GM18502 (cell line): ENCODE data around the gene NGFR.
"Not testable (repeated sequence)": the region's sequence is repeated elsewhere in the genome, so short reads cannot be mapped to it uniquely, and the experiment has no call there.

Experiments used
- ATAC-seq: cut with Tn5 transposase; IDR thresholded peaks from one replicate; pipeline ENCODE4 v1.9.1; 2021; ENCODE audit warnings: mild to moderate bottlenecking; ENCODE audit not compliant: unreplicated experiment, poor library complexity

Gene NGFR

DNA sequence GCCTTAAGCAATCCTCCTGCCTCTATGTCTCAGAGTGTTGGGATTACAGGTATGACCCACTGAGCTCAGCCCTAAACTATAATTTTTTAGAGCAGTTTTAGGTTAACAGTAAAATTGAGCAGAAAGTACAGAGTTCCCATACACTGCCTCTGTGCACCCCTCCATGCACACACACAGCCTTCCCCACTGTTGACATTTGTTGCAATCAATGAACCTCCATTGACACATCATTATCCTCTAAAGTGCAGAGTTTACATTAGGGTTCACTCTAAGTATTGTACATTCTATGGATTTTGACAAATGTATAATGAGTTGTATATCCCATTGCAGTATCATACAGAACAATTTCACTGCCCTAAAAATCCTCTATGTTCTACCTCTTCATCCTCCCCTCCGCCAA, 35.0 kb downstream of the NGFR start:
- no peak for ATAC-seq

GRCh38 chr17:49543860-49544259, 48.8 kb downstream of the NGFR start:
- no peak for ATAC-seq

GRCh38 chr17:49545007-49545660, 50.0 kb downstream of the NGFR start:
- no peak for ATAC-seq

DNA sequence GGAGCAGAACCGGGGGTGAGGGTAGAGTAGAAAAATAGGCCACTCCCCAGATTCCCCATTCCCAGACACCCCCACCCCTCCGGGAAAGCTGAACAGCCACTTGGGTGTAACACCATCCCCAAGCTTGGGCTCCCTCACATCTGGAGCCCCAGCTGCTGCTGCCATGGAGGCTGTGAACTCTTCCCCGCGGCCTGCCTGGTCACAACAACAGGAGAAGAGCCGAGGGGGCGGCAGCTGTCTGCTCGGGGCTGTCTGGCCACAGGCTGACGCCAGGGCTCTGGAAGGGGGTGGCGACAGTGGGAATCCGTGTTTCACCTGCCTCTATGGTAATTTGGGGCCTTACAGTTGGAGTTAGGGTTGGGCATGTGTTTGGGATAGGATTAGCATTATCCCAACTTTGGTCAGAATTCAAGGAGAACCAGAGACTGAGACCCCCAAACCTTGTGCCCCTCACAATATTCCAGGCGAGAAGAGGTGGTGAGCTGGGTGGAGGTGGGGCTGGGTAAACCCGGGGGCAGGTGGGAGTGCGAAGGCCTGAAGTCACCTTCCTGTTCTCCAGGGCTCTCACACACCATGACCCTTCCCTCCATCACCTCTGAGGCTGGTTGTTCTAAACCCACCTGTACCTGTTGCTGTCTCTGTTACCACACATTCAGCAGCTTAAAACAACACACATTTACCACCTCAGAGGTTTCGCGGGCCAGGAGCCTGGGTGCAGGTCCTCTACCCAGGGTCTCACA, 50.9 kb downstream of the NGFR start:
- no peak for ATAC-seq

DNA sequence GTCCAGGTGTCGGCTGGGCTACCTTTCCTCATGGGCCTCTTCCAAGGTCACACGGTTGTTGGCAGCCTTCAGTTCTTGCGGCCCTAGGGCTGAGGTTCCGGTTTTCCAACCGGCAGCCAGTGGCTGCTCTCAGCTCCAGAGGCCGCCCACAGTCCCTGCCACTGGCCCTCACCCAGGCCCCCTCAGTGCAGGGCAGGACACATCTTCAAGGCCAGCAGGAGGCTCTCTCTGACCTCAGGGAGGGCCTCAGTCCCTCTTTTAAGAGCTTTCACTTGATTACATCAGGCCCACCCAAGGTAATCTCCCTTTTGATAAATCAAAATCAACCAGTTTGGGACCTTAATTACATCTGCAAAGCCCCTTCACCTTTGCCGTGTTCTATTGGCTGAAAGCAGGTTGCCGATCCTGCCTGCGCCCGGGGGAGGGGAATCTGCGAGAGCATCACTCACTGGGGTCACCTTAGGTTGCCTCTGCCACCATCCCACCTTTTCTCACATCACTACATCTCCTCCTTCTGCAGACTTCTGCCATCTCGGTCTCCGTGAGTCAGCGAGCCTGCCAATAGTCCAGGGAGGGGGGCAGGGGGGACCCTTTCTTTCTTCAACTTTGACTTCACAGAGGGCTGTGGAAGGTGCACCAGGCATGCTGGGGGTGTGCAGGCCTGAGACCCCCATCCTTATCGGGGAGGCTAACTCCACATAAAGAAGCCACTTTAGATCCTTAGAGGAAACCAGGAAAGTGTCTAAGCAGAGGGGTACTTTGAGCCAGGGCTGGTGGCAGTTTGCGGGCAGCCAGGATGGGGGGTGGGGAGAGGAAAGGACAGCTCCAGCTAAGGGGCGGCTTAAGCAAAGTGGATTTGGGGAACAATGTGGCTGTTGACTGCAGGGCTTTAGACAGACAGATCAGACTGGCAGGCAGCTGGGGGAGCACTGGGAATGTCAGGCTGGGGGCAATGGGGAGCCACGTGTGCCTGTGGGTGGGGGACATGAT, 51.7 kb downstream of the NGFR start:
- ATAC-seq: no peak

DNA sequence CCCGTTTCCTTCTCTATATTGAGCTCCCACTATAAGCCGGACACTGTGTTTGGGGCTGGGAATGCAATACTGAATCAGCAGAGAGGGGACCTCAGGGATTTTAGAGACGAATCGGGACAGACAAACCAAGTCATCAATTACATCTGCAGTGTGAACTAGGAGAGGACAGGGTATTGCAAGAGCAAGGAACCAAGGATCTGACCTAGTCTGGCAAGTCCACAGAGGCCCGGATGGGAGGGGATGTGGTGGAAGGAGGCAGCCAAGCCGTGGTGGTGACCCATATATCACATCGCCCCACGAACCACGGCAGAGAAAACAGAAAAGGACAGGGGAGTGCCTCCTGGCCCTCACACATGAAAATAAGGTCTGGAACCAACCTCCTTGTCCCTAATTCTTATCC, 52.5 kb downstream of the NGFR start:
- ATAC-seq: no peak

DNA sequence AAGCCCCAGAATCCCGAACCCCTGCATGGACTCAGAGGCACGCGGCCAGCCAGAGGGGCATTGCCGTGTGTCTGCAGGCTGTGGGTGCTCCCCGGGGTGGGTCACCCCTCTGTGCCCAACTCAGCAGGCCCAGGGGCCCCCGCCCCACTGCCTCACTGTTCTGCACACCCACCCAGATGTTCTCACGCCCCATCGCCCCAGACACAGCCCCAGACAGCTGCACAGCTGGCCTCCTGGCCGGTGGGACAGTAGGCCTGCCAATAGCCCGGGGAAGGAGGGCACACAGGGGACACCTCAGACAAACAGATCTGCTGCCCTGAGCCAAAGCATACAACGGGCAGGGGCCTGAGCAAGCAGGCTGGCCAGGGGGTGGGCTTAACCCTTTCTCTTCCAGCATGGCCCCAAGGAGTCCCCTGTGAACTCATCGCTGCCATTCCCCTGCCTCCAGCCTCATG, 53.0 kb downstream of the NGFR start:
- no peak for ATAC-seq

DNA sequence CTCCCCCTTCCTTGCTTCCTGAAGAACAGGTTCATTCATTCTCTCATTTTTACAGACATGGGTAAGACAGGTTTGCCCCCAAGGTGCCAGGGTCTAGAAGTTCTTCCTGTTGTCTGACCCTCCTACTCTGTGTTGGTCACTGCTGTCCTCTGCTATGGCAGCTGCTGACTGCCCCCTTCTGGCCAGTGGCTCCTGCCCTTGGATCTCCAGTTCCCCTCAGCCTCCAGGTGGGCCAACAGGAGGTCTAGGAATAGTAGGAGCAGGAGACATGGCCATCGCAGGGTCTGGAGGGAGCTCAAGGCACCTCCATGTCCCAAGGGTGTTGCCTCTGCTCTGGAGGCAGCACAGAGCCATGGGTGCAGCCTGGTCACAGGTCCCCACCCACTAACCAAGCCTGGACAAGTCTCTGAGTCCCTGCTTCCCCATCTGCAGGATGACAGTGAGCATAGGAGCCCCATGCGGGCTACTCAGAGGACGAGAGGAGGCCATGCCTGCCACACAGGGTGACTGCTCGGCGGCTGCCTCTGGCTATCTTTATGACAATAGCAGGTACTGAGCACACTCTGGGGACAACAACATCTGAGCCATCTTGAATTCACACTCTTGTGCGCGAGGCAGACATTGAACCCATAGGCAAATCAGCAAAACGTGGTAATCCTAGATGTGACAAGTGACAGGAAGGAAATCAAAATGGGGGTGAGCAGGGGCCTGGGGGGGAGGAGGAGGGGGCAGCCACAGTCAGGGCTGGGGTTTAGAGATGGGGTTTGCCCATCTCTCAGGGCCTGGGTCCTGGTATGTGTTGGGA, 53.6 kb downstream of the NGFR start:
- ATAC-seq: no peak

GRCh38 chr17:49549311-49549605, 54.2 kb downstream of the NGFR start:
- ATAC-seq: no peak

- no peak for ATAC-seq
These were observed 54.9 kb downstream of the NGFR start for GRCh38 chr17:49549691-49550678.

DNA sequence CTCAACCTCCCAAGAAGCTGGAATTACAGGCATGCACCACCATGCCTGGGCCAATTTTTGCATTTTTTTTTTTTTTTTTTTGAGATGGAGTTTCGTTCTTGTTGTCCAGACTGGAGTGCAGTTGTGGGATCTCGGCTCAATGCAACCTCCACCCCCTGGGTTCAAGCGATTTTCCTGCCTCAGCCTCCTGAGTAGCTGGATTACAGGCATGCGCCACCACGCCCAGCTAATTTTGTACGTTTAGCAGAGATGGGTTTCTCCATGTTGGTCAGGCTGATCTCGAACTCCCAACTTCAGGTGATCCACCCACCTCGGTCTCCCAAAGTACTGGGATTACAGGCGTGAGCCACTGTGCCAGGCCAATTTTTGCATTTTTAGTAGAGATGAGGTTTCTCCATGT, 55.7 kb downstream of the NGFR start:
- not testable (repeated sequence) for ATAC-seq

DNA sequence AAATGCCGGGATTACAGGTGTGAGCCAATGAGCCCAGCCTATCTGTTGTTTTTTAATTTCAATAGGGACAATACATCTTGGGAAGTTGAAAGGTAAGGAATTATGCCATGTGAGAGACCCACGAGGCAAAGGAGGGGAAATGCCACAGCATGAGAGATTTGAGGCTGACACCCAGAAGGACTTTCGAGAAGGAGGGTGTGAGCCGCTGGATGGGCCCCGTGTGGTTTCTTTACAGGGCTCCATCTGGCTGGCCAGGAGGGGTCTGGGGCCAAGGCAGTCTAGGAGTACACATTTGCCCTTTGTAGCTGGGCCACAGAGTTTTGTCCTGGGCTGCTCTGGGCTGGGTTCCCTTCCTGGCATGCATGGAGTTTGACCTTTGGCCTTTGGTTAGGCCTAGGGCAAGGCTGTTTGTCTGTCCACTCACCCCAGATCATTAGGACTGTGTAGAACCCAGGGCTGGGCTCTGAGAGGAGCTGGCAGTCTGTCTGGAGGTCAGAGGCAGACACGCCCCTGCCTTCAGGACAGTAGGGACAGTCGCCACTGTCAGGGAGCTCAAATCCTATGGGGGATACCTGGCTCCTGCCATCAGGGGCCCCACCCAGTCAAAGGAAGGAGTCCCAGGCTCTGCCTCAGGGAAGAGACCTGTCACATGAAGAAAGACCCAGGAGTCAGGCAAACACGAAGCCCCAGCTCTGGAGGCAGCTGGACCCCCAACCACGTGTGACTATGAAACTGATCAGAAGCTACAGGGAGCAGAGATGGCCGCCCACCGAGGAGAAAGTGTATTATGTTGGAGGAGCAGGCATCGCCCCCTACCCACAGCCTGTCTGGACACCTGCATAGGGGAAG, 56.4 kb downstream of the NGFR start:
- ATAC-seq: no peak

GRCh38 chr17:49552070-49552751, 57.1 kb downstream of the NGFR start:
- no peak for ATAC-seq

DNA sequence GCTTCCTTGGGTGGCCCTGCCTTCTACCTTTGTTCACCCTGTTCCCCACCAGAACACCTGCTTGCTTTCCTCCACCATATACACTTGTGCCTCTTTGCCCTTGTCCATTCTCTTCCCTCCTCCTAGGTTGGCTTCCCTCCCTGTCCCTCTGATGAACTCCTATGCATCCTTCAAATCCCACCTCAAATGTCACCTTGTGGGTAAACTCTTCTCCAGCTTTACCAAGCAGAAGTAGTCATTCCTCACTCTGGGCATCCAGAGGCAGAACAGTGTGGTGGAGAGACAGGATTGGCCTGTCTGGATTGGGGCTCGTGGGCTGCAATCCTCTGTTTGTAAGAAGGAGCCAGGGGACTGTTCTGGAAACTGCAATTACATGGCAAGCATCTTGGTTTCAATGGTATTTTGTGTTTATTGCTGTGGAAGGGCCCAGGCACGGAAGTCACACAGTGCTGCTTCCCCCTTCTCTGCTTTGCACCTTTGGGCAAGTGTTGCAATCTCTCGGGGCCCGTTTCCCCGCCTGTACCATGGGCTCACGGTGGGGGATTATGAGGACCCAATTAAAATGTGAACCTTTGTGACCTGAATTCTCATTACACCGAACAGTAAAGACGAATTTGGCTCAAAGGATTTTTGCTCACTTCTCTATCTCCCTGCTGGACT, 58.7 kb downstream of the NGFR start:
- no peak for ATAC-seq

GRCh38 chr17:49554694-49555494, 59.8 kb downstream of the NGFR start:
- no peak for ATAC-seq

GRCh38 chr17:49555495-49556222, 60.6 kb downstream of the NGFR start:
- ATAC-seq: no peak
